NCI-H526 (cell line): ENCODE results near the gene COX6A2.

Experiments
- DNase-seq, 2 experiments: peaks; one replicate each; lab custom pipeline; 2025; lab: John Stamatoyannopoulos, UW

The COX6A2 gene

DNA sequence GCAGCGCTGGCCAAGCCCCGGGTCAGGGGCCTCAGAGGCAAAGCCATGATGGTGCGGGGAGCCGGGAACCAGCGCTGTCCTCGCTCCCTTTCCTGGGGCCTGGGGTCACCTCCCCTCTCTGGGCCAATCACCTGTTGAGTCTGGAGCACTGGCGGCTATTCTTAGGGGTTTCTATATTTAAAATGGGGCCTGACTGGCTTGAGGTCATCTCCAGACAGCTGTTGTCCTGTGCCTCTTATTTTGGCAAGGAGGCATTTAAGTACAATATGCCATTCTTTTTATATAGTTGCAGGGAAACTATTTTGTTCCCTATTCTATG is at the start of gene COX6A2:
TSS of gene COX6A2 (minus strand) at position 82 of the 319 bp plus-strand sequence. CDS start at position 47, 35 bp downstream.
- no peak for DNase-seq

DNA sequence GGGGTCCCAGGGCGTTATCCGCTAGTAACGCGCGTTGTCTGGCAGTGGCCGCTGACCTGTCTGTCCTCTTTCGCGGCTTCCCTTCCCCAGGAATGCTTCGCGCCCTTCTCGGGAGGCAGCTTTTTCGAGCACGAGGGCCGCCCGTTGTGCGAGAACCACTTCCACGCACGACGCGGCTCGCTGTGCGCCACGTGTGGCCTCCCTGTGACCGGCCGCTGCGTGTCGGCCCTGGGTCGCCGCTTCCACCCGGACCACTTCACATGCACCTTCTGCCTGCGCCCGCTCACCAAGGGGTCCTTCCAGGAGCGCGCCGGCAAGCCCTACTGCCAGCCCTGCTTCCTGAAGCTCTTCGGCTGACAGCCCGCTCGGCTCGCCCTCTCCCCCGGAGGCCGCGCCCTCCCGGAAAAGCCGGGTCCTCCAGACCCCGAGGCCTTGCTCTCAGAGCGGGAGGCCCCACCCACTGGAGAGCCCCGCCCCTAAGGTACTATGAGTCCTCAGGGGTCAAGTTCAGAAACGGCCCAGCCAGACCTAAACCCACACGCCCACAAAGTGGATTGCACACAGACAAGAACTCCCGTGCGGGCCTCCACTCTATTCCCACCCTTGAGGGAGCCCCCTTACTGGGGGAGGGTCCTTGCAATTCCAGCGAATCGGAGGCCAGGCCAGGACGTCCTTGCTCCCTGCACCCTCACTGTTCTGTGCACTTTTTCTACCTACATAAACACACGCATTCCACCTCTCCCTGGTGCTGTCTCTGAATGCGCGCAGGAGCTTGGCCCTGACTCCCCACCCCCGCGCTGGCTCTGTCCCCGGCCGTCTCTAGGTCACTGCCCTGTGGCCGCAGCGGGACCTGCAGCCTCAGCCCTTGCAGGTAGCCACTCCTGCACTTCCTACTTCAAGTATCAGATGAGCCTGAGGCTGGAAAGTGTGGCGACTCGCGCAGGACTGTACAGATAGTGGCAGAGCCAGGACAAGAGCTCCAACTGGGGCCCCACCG is 49.4 kb upstream of the COX6A2 start:
- DNase-seq: peak in 1 of 2 experiments; percentile 43

DNA sequence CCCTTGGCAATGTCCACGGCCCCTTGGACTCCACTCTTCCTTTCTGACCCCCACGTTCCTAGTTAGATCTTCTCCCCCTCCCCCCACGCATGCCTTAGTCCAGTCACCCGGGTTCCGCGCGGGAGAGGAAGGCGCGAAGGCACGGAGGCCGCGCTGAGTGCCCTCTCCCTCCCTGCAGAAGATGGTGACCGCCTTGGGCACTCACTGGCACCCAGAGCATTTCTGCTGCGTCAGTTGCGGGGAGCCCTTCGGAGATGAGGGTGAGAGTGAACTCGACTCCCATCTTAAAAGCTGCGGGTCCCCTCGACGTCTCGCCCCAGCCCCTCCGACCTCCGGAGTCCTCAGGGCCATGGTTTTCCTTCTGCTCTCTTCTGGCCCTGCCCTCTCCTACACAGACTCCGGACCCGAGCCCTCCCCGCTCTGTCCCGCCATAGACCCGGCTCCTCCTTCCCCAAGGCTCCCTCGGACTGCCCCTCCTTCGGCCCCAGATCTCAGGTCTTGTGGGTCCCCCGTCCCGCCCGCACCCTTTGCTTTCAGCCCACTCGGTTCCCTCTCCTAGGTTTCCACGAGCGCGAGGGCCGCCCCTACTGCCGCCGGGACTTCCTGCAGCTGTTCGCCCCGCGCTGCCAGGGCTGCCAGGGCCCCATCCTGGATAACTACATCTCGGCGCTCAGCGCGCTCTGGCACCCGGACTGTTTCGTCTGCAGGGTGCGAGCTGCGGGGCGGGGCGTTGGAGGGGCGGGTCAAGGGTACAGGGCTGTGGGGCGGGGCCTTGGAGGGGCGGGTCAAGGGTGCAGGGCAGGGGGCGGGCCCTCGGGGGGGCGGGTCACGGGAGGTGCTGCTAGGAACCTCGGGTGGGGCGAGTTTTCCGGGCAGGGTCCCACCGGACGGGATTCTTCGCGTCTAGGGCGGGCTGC is 48.4 kb upstream of the COX6A2 start:
- DNase-seq: peak in 1 of 2 experiments; percentile 77

DNA sequence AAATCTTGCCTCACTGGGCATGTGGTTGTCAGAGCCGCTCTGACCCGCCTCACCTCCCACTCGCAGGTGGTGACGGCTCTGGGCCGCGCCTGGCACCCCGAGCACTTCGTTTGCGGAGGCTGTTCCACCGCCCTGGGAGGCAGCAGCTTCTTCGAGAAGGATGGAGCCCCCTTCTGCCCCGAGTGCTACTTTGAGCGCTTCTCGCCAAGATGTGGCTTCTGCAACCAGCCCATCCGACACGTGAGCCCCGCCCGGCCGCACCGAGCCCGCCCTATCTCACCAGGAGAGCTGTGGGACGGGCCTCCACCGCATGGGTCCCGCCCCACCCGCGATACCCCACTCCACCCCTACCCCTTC is 47.8 kb upstream of the COX6A2 start:
- DNase-seq: no peak

DNA sequence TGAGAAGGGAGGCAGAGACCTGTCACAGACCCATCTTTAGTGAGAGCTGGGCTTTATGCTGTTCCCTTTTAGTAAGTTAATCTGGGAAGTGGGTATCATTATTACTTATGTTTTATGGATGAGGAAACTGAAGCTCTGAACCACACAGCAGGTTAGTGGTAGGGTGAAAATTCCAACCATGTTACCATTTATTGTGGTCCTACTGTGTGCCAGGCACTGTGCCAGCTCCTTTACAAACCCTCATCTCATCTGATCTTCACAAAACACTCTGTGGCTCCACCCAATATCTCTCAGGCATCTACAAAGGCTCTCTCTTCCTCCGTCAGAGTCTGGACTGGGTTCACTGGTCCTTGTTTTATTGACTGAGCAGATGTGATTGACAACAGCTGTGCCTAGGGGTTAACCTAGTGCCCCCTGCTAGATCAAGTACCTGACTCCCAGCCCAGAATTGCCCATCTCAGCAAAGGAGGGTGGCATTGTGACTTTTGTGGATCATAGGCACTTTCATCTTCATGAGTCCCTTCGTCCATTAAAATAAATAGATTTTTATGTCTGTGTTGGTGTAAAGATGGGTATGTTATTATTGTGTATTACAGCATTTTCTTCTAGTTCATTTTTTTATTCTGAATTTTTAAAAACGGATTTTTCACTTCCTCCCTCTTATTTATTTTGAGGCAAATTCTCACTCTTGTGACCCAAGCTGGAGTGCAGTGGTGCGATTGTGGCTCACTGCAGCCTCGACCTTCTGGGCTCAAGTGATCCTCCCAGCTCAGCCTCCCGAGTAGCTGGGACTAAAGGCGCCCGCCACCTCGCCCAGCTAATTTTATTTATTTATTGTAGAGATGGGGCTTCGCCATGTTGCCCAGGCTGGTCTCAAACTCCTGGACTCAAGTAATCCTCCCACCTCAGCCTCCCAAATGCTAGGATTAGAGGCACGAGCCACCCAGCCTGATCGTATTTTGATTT is 46.9 kb upstream of the COX6A2 start:
- DNase-seq: no peak

DNA sequence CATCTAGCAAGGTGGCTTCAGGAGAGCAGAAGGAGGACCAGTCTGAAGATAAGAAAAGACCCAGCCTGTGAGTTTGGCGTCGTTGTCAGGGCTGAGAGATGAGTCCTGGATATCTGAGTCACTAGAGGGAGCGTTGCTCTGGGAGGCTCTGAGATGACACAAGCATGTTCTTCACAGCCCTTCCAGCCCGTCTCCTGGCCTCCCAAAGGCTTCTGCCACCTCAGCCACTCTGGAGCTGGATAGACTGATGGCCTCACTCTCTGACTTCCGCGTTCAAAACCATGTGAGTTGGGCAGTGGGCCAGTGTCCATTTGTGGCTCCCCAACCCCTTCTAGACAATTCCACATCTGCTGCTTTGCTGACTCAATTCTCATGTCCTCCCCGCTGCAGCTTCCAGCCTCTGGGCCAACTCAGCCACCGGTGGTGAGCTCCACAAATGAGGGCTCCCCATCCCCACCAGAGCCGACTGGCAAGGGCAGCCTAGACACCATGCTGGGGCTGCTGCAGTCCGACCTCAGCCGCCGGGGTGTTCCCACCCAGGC is 46.1 kb upstream of the COX6A2 start:
- no peak for DNase-seq

DNA sequence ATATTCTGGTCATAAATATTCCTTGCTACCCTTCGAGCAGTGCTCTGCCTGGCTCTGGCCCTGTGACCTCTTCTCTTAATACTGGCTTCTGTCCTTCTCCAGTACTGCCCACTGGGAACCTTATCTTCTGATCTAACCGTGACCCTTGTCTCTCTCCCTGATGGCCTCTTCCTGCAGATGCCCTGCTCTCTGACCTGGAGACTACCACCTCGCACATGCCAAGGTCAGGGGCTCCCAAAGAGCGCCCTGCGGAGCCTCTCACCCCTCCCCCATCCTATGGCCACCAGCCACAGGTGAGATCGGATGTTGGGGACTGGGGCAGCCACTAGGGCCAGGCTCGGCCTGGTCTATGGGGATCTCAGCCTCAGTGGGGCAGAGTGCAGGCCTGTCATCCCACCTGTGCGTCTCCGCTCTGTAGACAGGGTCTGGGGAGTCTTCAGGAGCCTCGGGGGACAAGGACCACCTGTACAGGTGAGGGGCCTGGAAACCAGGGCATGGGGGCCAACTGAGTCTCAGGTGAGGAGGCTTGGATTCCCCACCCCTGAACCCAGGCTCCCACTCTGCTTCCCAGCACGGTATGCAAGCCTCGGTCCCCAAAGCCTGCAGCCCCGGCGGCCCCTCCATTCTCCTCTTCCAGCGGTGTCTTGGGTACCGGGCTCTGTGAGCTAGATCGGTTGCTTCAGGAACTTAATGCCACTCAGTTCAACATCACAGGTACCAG is 45.3 kb upstream of the COX6A2 start:
- DNase-seq: no peak

DNA sequence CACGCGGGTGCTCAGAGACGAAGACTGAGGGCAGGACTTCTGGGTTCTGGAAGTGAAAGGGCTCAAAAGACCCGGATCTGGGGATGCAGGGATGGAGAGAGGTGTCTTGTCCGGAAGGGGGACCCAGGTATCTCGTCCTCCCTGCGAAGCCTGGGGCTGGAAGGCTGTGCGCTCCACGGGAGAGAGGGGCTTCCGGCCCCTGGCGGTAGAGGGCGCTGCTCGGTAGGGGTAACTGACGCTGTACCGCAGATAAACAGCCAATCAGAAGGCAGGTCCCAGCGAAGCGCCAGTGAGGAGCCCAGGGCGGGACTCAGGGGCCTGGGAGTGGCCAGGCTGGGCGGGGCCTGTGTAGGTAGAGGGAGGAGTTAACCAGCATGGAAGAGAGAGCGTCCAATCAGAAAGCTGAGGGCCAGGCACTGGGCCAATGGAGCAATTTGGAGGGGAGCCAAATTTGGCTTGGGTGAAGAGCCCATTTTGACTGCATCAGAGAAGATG is 44.6 kb upstream of the COX6A2 start:
- DNase-seq: peak; percentile 23 to 61

DNA sequence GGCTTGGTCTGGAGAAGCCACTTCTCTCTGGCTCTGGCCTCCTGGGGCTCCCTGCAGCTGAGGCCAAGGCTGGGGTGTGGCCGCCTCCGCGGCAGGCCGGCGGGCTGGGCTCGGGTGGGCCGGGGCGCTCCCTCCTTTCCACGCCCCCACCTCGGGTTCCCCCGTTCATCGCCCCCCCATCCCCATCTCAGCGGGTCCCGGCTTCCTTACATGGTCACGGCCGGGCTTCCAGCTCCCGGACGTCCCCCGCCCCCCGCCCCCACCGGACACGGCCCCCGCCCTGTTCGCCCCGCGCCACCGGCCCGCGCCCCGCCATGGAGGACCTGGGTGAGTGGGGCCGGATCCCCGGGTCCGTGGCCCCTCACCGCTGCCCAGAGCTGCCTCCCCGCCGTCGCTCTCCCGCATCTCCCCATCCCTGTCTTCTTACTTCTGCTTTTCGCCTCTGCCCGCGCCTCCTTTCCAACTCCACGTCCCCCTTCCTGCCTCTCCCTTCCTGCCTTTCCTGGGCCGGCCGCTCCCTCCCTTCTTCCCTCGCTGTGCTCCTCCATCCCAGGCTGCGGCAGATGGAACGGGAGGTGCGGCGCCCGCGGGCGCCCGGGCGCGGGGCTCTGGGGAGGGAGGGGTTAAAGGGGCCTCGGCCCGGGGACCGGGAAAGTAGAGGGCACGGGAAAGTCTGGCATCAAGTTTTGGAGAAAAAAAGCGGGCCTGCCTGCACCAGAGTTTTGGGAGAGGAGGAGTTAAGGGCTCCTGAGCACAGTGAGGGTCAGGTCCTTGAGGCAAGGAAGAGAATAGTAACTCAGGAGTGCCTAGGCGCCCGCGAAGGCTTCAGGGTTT is 43.9 kb upstream of the COX6A2 start, which contains the start of gene TGFB1I1:
TSS of gene TGFB1I1 (plus strand) at position 278 of the 834 bp plus-strand sequence. CDS start at position 315, 37 bp downstream.
- peak in 1 of 2 experiments; percentile 32 for DNase-seq

DNA sequence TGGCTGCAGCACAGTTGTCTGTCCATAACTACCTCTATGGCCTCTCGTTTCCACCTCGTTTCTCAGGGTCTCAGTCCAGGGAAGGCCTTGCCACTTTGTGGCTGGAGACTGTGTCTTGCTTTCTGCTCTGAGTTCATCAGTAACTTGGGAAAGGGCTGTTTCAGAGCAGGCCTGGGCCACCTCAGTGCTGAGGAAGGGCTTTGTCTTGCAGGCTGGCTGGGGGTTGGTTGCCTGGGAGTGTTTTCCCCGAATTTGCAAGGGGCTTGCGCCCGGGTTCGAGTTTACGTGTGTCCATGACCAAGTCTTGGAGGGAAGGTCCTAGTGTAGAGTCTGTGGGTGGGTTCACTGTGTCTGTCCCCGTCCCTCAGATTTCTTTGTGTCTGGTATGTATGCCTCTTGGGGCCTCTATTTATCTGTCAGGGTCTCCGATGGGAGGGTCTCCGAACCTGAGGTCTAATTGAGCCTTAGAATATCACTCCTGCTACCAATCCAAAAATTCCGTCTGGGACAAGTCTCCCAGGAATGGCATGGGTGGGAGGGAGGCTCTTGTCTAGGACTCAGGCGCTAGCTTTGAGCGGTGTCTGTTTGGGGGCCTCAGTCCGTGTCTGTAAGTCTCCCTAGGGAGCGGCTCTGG is 43.2 kb upstream of the COX6A2 start:
- DNase-seq: no peak

DNA sequence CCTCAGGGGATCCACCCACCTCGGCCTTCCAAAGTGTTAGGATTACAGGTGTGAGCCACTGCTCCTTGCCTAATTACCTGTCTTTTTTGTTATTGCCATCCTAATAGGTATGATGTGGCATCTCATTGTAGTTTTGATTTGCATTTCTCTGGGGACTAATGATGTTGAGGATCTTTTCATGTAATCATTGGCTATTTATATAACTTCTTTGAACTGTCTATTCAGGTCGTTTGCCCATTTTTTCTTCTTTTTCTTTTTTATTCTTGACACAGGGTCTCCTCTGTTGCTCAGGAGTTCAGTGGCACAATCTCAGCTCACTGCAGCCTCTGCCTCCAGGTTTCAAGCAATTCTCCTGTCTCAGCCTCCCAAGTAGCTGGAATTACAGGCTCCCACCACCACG is 42.5 kb upstream of the COX6A2 start:
- no peak for DNase-seq

DNA sequence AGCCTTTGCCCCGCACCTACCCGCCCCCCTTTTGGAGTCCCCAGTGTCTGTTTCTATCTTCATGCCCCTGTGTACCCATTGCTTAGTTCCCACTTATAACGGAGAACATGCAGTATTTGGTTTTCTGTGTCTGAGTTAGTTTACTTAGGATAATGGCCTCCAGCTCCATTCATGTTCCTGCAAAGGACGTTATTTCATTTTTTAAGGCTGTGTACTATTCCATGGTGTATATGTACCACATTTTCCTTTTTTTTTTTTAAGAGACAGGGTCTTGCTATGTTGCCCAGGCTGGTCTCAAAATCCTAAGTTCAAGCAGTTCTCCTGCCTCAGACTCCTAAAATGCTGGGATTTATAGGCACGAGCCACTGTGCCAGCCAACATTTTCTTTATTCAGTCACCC is 39.7 kb upstream of the COX6A2 start:
- DNase-seq: no peak

DNA sequence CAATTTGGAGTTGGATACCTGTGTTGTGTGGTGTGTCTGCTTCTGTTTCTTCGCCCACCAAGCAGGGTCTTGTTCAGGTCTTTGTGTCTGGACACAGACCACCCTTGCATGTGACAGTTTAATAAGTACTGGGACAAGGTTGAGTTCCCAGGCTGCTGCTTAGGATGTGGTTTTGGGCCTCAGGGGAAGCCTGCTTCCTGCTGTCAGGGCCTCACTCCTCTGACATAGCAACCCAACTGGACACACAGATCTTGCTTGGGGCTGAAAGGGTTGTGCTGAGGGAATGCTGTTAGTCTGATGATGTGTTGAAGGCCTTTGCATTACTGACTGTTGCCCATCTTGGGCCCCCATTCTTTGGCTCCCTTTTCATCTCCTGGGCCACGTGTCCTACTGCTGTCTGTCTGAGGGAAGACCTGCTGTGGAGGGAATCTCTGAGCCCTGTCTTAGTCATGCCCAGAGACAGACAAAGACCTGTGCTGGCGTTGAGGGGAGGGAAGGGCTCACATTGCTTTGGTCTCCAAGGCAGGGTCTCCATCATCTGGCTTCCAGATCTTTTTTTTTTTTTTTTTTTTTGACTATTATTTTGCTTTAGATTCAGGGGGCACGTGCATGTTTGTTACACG is 39.1 kb upstream of the COX6A2 start:
- DNase-seq: no peak

DNA sequence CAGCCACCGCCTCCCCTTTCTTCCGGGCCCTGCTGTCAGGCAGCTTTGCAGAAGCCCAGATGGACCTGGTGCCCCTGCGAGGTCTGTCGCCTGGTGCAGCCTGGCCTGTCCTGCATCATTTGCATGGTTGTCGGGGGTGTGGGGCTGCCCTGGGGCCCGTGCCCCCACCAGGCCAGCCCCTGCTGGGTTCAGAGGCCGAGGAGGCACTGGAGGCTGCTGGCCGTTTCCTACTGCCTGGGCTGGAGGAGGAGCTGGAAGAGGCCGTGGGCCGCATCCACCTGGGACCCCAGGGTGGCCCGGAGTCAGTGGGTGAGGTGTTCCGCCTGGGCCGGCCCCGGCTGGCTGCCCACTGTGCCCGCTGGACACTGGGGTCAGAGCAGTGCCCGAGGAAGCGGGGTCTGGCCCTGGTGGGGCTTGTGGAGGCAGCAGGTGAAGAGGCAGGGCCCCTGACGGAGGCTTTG is 38.3 kb upstream of the COX6A2 start:
- DNase-seq: no peak

DNA sequence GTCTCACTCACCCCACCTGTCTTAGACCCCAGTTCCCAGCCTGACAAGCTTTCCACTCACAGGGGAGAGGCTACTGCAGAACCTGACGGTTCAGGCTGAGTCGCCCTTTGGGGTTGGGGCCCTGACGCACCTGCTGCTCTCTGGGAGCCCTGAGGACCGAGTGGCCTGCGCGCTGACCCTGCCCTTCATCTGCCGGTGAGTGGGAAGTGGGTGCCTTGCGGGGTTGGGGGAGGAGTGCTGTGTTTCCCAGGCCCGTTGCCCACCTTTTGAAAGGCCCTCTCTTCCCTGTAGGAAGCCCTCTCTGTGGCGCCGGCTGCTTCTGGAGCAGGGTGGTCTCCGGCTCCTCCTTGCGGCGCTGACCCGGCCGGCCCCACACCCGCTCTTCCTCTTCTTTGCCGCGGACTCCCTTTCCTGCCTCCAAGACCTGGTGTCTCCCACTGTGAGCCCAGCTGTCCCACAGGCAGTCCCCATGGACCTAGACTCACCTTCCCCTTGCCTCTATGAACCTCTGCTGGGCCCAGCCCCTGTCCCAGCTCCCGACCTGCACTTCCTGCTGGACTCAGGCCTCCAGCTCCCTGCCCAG is 37.7 kb upstream of the COX6A2 start:
- DNase-seq: no peak

DNA sequence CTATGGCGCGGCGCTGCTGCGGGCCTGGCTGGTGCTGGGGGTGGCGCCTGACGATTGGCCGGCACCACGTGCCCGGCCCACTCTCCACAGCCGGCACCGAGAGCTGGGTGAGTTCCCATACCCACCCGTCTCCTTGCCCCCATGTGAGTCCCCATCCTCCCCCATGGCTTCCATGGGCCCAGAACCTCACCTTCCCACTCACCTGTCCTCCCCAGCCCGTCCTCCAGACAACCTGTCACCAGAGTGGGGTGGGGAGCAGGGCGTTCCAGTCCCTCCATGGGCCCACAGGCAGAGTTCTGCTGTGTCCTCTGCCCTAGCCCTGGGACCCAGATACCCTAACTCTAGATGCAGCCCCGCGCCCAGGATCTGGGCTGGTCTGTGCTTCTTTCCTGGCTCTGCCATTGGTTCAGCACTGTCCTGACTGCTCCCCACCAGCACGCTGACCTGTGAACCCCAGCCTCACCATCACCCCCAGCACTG is 36.7 kb upstream of the COX6A2 start:
- DNase-seq: no peak

DNA sequence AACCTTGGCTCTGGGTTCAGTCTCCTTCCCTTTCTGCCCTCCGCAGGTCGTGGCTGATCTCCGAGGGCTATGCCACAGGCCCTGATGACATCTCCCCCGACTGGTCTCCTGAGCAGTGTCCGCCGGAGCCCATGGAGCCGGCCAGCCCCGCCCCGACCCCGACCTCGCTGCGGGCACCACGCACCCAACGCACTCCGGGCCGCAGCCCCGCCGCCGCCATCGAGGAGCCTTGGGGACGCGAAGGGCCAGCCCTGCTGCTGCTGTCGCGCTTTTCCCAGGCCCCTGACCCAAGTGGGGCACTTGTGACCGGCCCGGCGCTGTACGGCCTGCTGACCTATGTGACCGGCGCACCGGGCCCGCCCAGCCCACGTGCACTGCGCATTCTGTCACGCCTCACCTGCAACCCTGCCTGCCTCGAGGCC is 36.2 kb upstream of the COX6A2 start:
- DNase-seq: no peak
